GM19193 (cell line): ENCODE data around the gene CNDP1.

ENCODE experiments used
- POLR2A ChIP-seq: IDR thresholded peaks from 4 replicates; pipeline ENCODE4 v1.6.1; 2011; ENCODE audit not compliant: insufficient read depth, insufficient read length; ENCODE audit errors: extremely low read depth

CNDP1 gene

GRCh38 chr18:74544898-74545297, 10.6 kb downstream of the CNDP1 start:
- no peak for TF ChIP-seq POLR2A

GRCh38 chr18:74546007-74546406, 11.7 kb downstream of the CNDP1 start:
- TF ChIP-seq POLR2A: no peak

- TF ChIP-seq POLR2A: no peak
Measured at GRCh38 chr18:74546751-74547530, 12.6 kb downstream of the CNDP1 start.

GRCh38 chr18:74547860-74548259, 13.6 kb downstream of the CNDP1 start:
- no peak for TF ChIP-seq POLR2A

- TF ChIP-seq POLR2A: no peak
Measured at GRCh38 chr18:74549591-74550104, 15.3 kb downstream of the CNDP1 start.

GRCh38 chr18:74550886-74551285, 16.6 kb downstream of the CNDP1 start:
- no peak for TF ChIP-seq POLR2A

GRCh38 chr18:74551452-74551851, 17.2 kb downstream of the CNDP1 start:
- no peak for TF ChIP-seq POLR2A

GRCh38 chr18:74551936-74552555, 17.7 kb downstream of the CNDP1 start:
- no peak for TF ChIP-seq POLR2A

GRCh38 chr18:74556126-74556525, 21.8 kb downstream of the CNDP1 start:
- TF ChIP-seq POLR2A: no peak

- TF ChIP-seq POLR2A: no peak
Measured at GRCh38 chr18:74558096-74558495, 23.8 kb downstream of the CNDP1 start.

GRCh38 chr18:74562131-74562730, 27.9 kb downstream of the CNDP1 start:
- no peak for TF ChIP-seq POLR2A

- TF ChIP-seq POLR2A: no peak
Measured at GRCh38 chr18:74562775-74563174, 28.5 kb downstream of the CNDP1 start.

- no peak for TF ChIP-seq POLR2A
Measured at GRCh38 chr18:74563999-74564398, 29.7 kb downstream of the CNDP1 start.

- no peak for TF ChIP-seq POLR2A
Measured at GRCh38 chr18:74567822-74568221, 33.5 kb downstream of the CNDP1 start.

GRCh38 chr18:74569401-74569800, 35.1 kb downstream of the CNDP1 start:
- TF ChIP-seq POLR2A: no peak

- no peak for TF ChIP-seq POLR2A
Measured at GRCh38 chr18:74570266-74570665, 36.0 kb downstream of the CNDP1 start.
